Activated T-cell treated with anti-CD3 and anti-CD28 coated beads, Interleukin-2, amount 50 U/mL, for 48 hours (primary cell): ENCODE results near the gene ST8SIA6.
A peak's percentile ranks its signal among the peaks of the same experiment; 100 is the strongest.
"Not testable (repeated sequence)": the region's sequence is repeated elsewhere in the genome, so short reads cannot be mapped to it uniquely, and the experiment has no call there.

Source experiments
- DNase-seq, 2 experiments: peaks; one replicate each; pipeline ENCODE4 v3.0.0-alpha.2; 2020

ST8SIA6 gene

DNA sequence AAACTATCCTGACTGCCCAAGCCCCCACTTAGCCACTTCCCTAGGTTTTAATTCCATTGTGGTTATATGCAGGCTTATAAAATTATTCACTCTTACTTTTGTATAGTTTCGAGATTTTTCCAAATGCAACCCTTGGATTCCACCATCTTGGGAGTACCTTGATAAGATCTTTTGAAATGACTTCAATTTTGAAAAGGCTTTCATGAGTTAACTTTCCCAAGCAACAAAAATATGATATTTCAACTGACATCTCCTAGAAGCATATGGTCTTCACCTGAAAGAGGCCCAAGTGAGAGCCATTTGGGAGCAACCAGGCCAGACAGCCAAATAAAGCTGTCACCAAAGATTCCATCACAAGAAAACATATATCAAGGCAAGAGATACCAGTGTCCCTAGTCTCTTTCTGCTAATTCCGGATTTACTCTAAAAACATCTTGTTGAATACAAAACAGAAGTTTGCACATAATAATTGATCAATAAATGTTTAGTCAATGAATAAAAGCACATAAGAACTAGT, 1.7 kb upstream of the ST8SIA6 start:
- no peak for DNase-seq

DNA sequence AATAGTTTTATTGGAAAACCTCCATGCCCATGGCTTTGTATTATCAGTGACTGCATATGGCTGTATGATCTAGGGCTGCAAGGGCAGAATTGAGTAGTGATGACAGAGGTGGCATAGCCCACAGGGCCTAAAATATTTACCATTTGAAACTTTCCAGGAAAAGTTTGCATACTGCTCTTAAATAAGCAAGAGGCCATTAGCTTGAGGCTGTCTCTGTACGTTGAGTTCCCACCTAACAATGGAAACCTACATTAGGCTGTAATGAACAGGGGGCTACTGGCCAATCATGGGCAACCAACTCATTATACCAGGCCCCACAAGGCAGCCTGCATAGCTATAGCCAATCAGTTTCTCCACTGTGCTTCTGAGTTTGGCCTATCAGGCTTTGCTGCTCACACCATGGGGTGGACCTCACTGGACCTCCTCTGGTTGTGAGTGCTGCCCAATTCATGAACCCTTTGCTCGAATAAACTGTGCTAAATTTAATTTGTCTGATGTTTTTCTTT, 673 bp upstream of the ST8SIA6 start:
- no peak for DNase-seq

DNA sequence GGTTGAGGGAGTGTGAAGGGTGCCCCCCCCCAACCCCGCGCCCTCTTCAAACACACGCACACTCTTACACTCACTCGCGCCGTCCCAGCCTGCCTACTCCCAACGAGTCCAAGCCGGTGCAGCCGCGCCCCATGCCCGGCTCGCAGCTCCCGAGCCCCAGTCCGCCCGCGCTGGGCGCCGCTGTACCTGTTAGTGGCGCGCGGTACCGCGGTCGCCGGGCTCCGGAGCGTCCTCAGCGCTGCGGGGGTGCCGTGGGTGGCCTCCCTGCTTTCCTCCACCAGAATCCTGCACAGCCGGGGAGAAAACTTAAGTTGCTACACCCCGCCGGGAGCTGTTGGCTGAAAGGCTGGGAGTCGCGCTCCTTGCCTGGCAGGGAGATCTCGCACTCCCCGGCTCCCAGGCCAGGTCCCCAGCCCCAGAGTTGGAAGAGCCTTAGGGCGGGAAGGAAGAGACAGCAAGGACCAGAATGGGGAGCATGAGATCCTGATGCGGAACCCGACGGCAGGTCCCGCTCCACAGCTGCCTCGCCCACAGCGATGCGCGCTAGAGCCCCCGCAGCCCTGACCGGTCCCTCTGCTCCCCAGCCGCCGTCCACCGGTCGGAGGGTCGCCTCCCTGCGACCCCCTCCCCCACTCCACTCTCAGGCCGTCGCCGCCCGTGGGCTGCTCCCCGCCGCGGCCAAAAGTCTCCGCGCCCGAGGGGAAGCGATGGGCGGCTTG, 863 bp downstream of the ST8SIA6 start:
- DNase-seq, result peak; percentile 49 to 64

DNA sequence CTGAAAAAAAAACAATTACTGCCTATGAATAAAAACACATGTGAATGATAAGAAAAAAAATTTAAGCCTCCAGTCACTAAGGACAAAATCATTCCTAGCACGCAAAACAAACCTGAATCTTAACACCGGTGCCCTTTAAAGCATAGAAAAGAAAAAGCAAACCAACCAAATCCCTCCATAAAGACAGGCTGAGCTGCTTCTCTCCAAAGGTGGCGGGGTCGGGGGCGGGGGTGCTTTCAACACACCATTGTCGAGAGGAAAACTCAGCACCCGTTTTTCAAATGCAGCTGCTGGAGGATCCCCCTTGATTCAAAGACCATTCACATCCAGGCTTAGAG, 1.4 kb downstream of the ST8SIA6 start:
- no peak for DNase-seq

DNA sequence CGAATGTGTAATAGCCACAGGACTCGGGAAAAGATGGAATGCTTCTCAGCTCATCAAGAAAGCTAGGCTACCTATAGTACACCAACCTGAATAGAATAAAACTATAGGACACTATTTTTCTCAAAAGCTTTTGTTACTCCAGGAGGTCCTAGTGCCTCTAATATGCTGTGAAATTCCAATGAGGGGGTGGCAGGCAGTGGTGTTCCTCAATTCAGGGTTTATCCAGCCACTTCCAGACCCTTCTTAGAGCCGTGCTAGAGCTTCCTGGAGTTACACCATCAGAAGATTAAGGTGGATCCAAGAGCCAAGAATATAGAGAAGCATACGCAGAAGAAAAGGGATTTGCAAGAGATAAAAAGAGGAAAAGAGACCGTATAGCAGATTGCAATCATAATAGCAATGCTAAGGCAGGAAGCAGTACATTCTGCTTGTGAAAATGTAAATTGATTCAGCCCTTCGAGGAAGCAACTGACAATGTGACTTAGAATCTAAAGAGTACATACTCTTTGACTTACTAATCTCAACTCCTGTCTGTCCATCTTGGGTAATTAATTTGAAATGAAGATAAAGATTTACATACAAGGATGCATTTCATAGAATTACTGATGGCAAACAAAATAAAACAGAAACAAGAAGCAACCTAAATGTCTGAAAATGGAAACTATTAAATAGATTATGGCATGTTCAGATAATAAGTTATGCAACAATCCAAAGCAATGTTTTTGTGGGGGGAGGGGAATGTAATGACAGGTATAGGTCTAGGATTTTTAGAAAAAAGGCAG, 2.1 kb downstream of the ST8SIA6 start:
- DNase-seq, result no peak

DNA sequence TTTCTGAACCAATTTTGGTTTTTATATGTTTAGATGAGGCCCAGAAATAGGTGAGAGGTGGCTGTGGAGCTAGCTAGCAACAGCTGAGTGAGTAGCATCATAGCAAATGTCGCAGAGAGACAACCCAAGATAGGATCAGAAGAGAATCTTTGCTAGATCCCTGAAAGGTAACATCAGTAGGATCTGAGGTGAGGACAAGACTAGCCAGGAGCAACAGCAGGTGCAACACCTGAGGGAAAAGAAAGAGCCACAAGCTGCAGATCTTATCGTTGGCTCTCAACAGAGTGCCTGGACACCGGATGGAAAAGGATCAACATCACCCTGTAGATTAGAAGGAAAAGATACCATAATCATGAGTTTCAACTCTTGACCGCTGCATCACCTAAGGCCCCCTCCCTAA, 4.4 kb downstream of the ST8SIA6 start:
- no peak for DNase-seq

DNA sequence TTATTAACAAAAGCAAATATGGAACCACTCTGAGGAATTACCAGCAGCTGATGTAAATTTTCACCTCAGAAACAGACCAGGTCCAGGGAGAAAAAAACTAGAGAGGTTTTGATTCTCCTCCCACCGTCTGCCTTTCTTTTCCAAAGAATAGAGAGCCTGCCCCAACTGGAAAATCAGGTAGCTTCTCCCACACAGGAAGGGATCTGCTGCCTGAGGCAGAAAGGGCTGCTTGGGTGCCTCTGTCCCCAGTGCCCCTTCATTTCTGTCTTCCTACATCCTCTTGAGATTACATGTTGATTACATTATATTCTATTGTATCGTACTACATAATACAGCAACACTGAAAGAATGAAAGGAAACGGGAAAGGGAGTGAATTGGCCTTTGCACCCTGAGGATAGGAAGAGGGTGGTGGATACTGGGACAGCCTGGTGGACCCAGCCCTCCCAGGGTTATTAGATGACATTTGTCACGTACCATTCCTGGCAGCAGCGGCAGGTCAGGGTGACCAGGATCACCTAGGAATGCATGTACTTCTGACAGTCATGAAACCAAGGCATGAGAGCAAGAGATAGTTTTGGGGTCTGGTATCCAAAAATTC, 8.9 kb downstream of the ST8SIA6 start:
- no peak for DNase-seq

DNA sequence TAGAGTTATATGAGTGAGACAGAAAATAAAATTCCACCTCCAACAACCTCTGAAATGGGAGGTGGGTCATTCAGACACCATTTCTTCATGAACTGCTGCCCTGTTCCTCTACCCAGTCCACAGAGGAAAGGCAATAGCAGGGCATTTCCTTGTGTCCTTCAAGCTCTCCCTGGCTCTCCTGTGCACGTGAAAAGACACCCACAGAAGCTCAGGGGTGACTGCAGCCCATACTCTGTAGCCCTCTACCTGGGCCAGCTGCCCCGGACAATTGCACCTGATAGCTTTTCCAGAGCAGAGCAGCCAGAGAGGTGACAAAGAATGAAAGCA, 10.0 kb downstream of the ST8SIA6 start:
- no peak for DNase-seq

DNA sequence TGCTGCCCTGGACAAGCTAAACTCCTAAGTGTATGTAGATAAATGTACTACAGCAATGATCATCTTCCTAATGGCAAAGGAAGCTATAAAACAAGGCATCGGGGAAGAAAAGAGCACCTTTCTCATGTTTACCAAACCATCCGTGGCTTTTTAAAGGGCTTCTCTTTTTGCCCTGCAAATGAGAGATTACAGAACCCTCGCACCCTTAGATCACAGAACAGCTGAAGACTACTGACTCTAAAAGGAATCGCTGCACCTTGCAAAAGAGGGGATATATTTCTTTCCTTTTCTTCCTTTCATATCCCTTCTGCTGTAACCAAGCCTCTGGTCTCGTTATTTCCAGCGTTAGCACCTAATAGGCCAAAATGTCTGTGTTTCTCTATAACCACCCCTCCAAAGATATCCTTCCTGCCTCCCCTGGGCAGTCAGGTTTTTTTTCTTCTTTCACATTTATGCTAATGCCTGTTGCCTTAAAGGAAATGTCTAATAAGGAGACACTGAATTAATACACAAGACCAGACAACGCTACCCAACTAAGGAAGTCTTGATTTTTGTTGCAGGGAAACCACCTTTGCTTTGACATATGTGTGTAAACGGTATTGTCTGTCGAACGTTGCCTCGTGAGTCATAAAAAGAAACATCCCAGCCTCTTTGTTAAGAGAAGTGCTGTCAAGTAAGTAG, 10.5 kb downstream of the ST8SIA6 start:
- no peak for DNase-seq

DNA sequence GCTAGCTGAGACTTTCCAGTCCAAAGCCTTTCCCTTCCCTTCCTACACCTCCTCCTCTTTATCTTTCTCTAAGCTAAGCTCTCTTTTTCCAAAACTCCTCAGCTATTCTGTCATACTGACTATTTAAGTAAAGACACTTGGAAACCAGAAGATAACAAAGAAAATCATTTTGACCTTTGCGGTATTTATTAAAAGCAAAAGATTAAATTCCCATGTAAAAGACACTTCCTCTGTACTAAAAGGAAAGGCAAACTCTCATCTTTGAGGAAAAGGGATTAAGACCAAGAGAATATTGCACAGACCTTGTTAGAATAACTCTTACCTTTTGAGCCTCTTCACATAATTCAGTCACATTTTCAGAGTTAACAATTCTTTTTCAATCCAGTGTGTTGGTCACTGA, 15.8 kb downstream of the ST8SIA6 start:
- no peak for DNase-seq

DNA sequence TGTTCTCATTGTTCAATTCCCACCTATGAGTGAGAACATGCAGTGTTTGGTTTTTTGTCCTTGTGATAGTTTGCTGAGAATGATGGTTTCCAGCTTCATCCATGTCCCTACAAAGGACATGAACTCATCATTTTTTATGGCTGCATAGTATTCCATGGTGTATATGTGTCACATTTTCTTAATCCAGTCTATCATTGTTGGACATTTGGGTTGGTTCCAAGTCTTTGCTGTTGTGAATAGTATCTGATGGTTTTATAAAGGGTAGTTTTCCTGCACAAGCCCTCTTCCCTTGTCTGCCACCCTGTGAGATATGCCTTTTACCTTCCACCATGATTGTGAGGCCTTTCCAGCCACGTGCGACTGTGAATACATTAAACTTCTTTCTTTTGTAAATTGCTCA, 17.8 kb downstream of the ST8SIA6 start:
- DNase-seq, result not testable (repeated sequence)

DNA sequence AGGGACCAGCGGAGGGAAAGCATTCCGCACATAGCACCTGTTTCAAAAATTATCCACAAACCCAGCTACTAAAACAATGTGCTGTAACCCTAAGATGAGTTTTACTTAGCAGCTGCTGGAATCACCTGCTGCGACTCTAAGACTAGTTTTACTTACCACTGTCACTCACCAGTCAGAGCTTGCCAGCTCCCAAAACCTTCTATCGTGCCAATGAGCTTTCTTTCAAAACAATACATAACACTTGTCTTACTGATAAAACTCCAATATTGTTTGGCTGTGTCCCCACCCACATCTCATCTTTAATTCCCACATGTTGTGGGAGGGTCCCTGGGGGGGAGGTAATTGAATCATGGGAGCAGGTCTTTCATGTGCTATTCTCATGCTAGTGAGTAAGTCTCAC, 18.4 kb downstream of the ST8SIA6 start:
- DNase-seq, result no peak

DNA sequence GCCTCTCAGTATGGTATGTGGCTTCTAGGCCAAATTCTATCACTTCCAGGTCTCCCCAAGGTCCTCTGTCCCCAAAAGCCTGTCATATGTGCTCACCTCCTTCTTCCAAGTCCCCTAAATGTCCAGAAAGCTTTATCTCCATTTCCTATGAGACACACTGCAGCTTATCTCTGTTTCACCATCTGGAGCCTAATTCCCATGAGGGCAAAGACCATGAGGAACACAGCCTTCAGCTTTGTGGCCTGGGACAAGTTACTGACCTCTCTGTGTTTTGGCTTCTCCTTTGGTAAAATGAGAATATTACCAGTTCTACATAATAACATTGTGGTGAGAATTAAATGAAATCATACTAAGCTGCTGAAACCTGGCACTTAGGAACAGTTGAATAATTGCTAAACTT, 19.2 kb downstream of the ST8SIA6 start:
- no peak for DNase-seq

DNA sequence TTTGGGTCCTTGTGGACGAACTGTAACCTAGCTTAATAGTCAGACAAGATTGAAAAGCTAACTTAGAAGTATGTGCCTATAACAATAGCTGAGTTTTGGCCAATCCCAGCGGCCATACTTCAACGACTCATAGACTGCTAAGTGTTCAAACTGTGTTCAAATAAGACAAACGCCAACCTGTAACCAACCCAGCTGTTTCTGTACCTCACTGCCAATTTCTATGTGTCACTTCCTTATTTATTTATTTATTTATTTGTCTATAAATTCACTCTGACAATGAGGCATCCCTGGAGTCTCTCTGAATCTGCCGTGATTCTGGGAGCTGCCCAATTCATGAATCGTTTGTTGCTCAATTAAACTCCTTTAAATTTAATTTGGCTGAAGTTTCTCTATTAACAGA, 21.7 kb downstream of the ST8SIA6 start:
- no peak for DNase-seq

DNA sequence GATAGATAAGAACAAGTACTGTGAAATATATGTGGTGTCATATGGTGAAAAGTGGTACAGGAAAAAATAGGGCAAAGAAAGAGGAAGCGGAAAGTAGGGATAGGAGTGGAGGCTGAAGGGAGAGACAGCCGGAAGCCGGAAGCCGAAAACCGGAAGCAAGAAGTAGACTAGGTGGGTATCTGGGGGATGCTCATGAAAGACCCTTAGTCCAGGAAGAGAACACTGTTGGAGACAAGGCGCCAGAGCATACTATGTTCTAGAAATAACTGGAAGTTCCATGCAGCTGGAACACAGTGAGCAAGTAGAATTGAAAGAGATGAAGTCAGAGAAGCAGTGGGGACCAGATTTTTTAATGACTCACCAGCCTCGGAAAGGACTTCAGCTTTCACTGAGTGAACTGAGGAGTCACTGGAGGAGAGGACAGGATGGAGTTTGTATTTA, 22.5 kb downstream of the ST8SIA6 start:
- no peak for DNase-seq

DNA sequence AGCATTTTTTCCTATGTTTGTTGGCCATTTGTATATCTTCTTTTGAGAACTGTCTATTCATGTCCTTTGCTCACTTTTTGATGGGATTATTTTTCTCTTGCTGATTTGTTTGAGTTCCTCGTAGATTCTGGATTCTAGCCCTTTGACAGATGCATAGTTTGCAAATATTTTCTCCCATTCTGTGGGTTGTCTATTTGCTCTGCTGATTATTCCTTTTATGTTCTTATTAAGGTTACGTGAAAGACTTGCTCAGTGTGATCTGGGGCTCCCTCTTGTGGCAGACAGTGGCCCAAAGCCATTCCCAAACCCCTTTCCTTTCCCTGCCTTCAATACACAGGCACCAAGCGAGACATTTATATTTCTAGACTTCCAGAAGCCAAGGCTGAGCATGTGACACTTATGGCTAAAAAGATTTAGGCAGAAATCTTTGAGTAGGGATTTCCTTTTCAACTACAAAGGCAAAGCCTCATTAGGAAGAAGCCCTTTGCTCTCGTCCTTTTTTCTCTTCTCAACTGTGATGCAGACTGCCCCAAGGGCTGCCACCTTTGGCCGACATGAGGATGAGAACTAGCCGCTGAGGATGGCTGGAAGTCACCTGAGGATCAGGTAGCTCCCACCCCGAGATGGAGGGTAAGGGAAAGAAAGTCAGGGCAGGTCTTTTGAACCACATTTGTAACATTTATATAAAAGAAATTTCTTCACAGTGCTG, 23.6 kb downstream of the ST8SIA6 start:
- DNase-seq, result peak; percentile 64 to 71

DNA sequence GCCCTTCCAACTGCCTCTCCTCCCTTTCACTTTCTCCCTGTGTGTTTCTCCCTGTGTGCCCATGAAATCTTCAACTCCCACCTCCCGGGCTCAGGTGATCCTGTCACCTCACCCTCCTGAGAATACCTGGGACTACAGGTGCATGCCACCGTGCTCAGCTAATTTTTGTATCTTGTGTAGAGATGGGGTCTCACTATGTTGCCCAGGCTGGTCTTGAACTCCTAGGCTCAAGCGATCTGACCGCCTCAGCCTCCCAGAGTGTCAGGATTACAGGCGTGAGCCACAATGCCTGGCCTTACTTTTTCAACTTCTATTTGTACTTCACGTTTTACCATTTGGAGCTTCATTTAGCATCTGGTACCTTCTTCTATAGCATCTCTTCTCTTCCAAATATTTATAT, 24.9 kb downstream of the ST8SIA6 start:
- DNase-seq, result no peak

DNA sequence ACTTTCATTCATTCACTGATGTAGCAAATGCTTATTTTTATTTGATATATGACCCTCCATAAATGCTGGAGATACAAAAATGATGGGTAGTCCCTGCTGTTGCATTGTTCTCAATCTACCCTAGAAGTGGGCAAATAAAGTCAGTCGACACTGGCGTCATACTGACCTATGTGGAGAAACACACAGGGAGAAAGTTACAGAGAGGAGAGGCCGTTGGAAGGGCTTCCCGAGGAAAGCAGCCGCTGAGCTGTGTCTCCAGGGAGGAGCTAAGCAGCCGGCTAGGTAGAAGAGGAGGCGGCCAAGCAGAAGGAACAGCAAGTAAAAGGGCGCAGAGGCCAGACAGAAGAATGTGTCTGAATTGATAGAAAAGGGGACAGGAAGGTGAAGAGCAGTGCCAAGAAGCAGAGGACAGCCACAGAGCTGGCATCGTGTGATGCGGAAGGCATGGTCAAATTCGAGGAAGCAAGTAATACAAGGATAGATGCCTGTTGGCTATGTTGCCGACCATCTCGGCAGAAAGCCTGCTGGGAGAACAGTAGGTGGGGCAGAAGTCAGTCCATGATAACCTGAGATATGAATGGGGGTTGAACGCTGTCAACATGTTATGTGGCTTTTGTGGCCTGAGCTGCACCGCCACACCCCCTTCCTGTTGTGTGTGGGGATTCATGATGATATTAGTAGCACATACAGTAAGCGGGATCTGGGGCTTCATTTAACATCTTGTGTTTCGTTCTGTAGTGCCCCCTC, 25.9 kb downstream of the ST8SIA6 start:
- DNase-seq, result peak; percentile 63 to 70

DNA sequence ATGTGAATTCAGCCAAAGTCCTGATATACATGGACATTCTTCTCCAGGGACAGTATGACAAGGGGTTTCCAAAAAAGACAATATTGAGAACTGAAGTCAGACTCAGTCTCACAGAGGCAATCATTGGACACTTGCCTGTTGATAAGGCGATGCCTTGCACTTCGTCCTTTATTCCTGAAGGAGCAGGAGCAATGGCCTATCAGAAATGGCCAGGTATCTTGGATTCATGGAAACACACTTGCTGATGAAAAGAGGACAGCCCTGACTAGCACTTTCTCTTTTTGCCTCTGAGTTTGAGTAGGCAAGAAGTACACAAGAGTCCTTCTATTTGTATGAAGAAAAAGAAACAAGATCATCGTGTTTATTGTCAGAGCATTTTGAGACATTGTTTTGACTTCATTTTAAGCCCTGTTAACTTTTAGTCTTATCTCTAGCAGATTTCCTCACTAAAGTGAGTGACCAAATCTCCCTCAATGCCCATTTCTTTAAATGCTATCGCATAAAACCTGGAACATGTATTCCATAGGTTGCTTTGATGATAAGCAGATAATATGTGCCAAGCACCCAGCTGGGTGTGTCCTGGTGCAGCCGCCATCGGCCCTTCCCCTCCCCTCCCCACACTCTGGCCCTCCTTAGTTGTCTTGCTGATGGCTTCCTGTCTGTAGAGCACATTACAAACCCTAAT, 26.6 kb downstream of the ST8SIA6 start:
- DNase-seq, result no peak

DNA sequence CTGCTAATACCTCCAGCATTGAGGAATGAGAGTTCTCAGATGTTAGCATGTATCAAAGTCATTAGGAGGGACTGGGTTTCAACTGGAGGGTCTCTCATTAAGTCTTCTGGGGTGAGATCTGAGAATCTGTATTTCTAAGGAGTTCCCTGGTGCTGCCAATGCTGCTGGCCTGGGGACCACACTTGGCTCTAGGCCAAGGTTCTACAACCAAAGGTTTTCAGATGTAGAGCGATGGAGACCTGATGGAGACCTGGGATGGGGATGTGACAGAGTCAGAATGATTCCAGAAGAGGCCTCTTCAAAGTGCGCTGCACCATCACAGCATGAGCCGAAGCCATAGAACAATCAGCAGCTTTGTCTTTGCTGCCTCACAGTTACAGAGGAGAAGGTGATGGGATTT, 27.2 kb downstream of the ST8SIA6 start:
- DNase-seq, result no peak

DNA sequence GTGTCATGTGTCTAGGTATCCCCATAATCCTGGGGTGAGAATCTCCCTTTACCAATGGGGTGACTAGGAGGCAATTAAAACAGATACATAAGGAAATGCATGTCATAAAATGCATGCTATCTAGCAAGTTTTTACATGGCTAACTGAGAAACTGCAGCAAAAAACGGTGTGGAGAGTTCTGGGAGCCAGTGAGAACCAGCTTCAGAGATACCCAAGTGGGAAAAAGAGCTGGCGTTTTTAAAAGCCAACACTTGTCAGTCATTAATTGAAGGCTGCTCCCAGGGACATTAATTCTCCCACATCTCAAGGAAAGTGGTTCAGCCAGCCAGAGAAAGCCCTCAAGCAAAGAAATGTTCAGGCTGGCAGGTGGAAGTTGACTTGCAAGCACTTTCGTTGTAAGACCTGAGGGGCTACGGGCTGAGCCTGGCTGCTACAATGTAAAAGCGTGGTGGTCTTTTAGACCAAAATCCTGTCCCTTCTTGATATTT, 28.1 kb downstream of the ST8SIA6 start:
- DNase-seq, result no peak
